Heart left ventricle (tissue), 13 donors: ENCODE results near the gene TMEM38A.

Experiments used
- CTCF ChIP-seq, 12 donors: fragments of 200-600 bp; sonication (generic) in 4 of 12; IDR thresholded peaks; one replicate each; pipeline versions ENCODE4 v1.5.0 to v1.8.0; 2018 to 2022; ENCODE audit warnings: antibody characterized with exemption in 12 of 12, mild to moderate bottlenecking in 5 of 12
- POLR2A ChIP-seq, 2 donors: fragments of 450-650 bp; IDR thresholded peaks; one replicate each; pipeline ENCODE4 v1.6.1; 2017; ENCODE audit warnings: antibody characterized with exemption in 2 of 2, mild to moderate bottlenecking in 2 of 2, moderate library complexity in 2 of 2
- donor health status: ischemic (EF 13 %, LVEDD 7.1; RV severe dilation, severe dysfunction).
- donor health status: DM: no; HTN: yes; CAD: no.
- donor health status: DM: no; HTN: no; CAD: no.
- donor health status: ischemic (EF 25% LVEDD 6.9; RV normal size, moderate dysfunction).
- donor health status: ischemic (EF 25% LVEDD 5.7; RV mildly dilated, moderate dysfunction).
- donor health status: ischemic (EF 35%, LVEDD 5.7; RV mildly dilated, moderate dysfunction).
- donor health status: nonischemic (EF 11% LVEDD 7.7; RV severe dilation, severe dysfunction).
- donor health status: DM: yes; HTN: yes; CAD: no.
- donor health status: PGD.
- donor health status: ischemic (EF 29% LVEDD 5.4; RV normal size, mild dysfunction).
- donor health status: nonischemic (EF 23%, LVEDD 6.1; RV moderate dilation, normal function).

- TF ChIP-seq POLR2A (IDR thresholded peaks at IDR 0.05): no peak
- TF ChIP-seq CTCF (IDR thresholded peaks at IDR 0.05): no peak
Measured at GRCh38 chr19:16628984-16629691, 31.8 kb upstream of the TMEM38A start.
